HG02884 (cell line): ENCODE measurements around the gene ARHGEF11.

ENCODE experiments used
- ATAC-seq: cut with Tn5 transposase; IDR thresholded peaks from one replicate; pipeline ENCODE4 v1.9.1; 2021; ENCODE audit warnings: mild to moderate bottlenecking, moderate library complexity; ENCODE audit not compliant: unreplicated experiment

Gene ARHGEF11

DNA sequence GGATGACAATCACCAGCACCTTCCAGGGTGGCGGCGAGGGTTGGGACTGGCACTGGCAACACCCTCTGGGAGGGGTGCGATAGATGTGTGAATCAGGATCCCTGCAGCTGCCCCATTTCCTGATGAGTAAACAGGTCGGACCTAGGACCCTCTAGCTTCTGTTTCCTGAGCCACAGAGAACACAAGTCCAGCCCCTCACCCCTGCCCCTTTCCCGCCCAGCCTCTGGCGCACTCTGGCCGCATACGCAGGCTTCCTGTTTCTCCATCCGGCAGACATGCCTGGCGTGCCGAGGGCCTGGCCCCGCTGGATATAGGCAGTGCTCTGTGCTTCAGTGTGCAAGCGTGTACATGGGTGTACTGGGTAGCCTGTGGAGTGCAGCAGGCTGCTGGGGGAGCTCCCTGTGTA lies 147.4 kb downstream of the ARHGEF11 start:
- ATAC-seq: no peak

DNA sequence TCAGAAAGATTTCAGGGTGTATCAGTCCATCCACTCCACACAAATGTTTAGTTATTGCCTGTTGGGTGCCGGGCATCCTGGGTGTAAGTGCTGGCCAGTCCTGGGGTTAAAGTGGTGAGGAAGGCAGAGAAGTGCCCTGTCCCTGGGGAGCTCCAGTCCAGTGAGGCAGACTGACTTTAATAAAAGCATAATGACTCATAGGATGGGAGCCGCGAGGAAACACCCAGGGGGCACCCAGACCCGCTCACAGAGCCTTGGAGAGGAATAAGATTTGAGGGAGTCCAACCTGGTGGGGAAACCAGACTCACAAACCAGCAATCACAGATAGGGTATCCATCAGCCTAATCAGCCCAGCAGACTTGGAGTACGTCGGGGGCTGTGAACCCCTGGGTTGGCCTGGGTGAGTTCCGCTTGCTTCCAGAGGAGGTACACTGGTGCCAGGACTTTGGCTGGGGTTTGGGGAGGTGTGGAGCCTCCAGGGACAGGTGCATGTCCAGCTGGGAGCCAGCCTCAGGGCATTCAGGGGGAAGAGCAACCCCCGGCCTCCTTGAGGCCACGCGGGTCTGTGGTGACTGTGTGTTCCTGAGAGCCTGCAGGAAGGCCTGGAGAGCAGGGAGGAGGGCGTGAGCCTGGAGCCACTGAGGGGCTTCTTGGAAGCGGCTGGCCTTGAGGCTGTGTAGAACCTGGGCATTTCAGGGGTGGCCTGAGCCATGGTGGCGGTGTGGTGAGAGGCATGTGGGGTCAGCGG lies 148.3 kb downstream of the ARHGEF11 start:
- no peak for ATAC-seq

DNA sequence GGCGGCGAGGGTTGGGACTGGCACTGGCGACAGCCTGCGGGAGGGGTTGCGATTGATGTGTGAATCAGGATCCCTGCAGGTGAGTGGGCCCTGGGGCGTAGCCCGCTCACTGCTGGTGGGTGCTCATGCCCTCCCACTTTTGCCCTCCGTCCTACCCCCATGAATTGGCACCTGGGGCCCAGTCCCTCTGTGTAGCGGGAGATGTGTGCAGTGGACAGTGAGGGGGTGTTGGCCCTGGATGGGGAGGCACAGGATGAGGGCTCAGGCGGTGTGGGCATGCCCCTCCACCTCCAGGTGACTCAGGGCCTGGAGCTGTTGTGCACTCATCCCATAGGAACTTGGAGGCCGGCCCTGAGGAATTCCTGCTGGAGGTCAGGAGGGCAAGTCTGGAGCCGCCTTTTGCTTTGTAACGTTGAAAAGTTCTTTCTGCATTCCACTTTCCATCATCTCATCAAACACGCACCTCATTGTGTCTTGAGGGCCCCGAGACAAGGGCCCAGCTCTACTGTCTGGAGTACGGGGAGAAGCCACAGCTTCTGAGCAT lies 149.0 kb downstream of the ARHGEF11 start:
- no peak for ATAC-seq

DNA sequence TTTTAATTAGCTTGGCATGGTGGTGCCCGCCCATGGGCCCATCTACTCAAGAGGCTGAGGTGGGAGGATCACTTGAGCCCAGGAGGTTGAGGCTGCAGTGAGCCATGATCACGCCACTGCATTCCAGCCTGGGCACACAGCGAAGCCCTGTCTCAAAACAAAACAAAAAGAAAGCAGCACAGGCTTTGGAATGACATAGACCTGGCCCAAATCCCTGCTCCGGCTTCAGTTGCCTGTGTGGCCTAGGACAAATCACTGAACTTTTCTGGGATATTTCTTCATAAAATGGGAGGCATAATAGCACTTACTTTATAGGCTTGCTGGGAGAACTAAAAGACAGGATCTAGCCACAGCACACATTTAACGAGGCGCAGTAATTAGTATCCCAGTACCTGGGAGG lies 149.6 kb downstream of the ARHGEF11 start:
- ATAC-seq: no peak

DNA sequence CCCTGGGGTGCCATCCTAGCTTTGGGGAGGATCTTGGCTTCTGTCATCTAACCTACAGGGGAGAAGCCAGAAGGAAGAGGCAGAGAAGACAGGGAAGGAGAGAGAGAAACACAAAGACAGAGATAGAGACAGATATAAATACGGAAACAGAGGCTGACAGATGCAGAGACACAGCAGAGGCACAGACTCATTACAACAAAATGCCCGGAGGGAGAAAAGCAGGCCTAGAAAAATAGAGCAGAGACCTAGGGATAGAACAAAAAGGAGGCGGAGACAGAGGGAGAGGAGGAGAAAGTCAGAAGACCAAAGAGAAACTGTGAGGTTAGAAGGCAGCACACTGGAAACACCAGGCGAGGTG lies 150.1 kb downstream of the ARHGEF11 start:
- ATAC-seq: no peak

DNA sequence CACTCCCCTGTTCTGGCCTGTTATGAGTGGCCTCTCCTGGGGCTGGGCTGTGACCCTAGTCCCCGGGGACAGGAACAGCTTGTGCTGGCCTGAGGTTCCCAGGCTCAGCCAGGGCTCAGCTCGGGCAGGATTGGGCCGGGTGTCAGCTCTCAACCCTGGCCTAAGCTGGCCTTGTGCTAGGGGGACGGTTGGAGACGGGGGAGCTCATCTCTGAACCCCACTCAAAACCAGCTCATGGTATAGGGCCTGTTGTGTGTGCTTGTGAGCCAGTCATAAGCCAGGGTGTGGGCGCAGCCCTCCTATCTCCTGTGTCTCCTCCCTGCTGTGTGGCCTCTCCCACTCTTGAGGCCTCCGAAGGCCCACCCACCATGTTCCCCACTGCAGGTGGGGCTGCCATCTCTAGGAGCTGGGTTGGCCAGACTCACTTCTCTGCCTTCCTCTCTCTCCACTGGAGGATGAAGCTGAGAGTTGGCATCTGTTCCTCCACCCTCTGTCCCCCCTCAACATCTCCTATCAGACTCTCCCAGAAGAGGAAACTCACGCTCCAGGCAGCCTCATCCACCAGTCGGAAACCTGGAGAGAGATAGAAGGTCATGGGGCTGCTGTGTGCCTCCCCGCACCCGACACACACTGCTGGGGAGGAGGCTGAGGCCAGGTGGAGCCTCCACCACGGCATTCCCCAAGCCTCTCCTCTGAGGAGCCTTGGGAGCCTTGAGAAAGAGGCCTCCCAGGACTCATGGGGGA lies 150.7 kb downstream of the ARHGEF11 start:
- ATAC-seq: no peak

DNA sequence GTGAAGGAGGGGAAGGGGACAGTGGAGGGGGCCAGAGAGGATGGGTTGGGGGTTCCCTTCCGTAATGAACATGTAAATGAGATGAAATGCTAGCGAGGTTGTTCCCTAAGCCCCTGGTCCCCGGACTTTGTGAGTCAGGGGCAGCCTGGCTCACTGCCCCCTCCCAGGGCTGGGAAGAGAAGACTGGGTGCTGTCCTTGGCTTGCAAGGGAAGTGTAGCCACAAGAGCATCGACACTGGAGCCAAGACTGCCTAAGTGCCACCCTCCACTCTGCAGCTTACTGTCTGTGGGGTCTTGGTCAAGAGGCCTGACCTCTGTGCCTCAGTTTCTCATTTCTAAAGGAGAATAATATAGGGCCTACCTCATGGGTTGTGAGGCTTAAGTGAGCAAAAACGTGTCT lies 151.5 kb downstream of the ARHGEF11 start:
- ATAC-seq: no peak

DNA sequence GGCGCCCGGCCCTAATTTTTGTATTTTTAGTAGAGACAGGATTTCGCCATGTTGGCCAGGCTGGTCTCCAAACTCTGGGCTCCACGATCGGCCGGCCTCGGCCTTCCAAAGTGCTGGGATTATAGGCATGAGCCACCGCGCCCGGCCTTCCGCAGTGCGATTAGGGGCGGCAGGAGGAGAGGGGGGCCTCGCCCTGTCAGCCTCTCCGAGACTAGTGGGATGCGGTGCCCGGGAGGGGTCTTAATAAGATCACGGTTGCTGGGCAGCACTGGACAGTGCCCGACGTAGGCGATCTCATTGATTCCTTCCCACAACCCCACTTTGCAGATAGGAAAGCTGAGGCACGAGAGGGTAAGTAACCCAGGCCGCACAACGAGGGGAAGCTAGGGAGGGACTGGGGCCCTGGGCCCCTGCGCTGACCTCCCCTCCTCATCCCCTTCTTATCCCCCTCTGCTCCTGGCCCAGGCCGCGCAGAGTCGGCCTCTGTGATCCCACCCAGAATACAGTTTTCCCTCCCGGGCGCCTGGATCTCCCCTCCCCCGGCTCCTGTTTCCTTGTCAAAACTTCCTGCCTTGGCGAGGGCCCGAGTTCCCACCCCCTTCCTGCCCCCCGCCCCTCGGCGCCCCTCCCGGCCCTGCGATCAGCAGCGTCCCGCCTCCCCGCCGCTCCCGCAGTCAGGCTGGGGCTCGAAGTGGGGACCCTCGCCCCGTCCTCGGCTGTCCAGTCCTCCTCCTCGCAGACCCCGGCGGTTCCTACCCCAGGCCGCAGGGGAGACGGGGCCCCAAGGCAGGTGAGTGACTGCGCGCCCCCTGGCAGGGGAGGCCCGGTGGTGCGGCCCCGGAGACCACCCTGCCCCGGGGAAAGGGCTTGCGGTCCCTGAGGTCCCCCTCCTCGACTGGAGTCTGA lies 152.2 kb downstream of the ARHGEF11 start, which contains the start of gene PEAR1:
PEAR1 (plus strand) TSS at position 671 of the 906 bp plus-strand sequence. CDS start 10,209 bp downstream, outside the sequence.
- no peak for ATAC-seq

DNA sequence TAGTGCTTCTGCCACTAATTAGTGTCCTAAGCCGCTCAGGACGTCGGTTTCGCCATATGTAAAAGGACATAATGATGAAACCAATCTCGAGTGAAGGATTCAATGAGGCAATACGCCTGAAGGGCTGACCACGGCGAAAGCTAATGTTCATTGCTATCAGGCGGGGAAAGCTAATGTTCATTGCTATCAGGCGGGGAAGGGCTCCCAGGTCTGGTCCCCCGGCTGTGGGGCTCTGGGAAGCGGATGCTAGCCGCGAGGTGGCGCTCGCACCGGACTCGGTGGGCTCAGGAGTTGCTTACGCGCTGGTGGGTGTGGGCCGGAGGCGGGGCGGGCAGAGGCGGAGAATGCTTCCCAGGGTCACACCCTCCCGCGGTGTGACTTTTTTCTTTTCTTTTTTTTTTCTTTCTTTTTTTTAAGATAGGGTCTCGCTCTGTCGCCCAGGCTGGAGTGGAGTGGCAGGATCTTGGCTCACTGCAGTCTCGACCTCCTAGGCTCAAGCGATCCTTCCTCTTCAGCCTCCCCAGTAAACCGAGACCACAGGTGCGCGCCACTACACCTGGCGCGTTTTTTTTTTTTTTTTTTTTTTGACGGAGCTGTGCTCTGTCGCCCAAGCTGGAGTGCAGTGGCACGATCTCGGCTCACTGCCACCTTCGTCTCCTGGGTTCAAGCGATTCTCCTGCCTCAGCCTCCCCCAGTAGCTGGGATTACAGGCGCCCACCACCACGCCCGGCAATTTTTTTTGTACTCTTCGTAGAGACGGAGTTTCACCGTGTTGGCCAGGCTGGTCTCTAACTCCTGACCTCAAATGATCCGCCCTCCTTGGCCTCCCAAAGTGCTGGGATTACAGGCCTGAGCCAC lies 153.1 kb downstream of the ARHGEF11 start:
- no peak for ATAC-seq

DNA sequence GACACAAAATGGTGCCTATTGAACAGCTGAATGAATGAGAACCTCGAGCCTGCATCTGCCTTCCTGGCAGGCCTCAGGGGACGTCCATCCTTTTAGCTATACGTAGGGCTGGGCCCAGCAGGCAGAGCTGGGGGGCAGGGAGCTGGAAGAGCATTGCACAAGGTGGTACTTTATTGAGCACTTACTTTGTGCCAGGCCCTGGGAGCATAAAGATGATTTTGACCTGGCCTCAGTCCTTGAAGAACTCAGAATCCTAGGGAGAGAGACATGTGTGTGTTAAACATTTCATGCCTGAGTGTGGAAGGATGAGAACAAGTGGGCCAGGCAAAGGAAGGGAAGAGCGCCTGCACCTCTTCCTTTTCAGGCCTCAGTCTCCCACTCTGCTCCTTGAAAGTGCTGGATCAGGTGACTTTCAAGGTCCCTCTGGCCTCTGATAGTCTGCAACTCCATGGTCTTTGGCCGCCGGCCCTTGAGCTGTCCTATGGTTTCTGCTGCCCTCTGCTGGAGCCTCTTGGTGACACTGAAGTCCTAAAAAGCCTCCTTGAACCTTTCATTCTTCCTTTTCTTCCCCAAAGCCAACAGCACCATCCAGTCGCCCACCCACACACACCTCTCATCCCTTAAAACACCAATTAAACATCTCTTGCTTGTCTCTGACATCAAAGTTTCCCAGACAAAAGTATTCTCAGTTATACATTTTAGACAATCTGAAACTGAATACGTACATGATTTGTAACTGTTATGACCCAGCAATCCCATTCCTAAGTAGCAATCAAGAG lies 155.6 kb downstream of the ARHGEF11 start:
- no peak for ATAC-seq

DNA sequence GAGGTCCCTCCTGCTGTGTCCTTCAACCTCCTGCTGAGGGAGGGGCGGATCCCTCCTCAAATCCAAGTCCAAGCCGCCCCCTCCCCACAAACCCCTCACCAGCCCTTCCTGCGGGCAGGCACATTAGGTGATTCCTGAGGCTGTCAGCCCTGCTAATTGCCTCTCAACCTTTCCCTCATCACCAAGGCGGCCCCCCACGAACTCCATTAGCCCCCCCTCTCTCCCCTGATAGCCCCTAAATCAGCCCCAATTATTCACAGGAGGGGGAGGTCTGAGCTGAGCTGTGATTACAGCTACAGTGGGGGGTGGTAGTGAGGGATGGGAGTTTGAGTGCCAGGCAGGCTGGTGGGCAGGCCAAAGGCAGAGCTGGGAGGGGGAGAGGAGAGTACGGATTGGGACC lies 157.8 kb downstream of the ARHGEF11 start:
- no peak for ATAC-seq

DNA sequence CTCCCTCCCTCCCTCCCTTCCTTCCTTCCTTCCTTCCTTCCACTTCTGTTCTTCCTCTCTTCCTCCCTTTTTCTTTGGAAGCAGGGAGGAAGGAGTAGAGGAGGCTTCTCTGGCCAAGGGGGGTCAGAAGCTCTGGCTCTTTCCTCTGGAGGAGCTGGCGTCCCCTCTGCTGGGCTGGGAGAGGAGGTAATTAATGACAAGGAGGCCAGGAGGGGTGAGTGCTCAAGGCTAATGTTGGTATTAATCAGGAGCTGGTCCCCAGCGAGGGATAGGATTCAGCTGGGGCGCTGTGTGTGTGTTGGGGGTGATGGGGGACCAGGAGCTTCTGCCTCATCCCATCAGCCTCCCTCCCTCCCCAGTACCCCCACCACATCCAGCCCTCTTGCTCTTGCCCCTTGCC lies 158.2 kb downstream of the ARHGEF11 start:
- no peak for ATAC-seq

DNA sequence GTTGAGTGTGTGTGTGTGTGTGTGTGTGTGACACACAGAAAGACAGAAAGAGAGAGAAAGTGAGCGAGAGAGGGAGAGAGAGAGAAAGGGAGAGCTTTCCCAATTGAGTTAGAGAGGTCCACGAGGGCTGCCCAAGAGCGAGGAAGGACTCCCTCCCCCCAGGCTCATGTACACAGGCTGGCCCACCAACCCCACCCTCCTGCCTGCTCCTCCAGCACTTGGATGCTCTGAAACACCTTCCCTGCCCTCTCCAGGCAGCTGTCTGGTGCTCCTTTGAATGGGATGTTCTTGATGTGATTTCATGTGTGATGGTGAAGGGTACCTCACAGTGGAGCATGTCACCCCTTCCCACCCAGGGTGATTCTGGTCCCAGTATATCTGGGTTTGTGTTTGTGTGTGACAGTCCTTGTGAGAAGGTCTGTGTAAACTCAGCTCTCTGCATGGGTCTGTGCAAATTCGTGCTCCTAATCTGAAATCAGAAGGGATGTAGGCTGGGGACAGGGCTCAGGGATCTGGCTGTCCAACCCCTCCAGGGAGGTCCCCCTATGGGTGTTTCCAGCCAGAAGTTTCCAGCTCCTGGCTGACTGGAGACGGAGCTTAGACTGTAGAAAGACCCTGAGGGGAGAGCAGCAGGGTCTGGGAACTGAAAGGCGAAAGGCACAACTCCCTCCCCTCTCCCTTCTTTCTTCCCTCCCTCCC lies 158.8 kb downstream of the ARHGEF11 start:
- ATAC-seq: no peak

DNA sequence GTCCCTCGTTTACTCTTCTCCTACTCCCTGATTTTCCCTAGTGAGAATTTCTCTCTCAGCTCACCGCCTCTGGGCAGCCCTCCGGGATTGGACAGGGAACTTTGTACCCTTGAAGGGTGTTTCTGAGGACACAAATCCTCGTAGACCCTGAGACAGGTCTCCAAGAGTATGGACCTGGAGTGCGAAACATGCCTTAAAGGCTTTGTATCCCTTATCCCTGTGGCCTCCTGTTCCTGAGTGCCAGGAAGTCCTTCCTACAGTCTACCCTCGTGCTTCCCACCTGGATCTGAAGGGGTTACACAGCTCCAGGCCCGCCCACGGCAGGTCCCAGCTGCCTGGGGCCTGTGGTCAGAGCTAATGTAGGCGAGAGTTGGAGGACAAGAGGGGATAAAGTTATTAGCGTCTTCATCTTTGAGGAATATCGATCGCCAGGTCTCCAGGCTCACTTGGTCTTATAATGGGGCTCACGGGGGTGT lies 159.6 kb downstream of the ARHGEF11 start:
- ATAC-seq: no peak

DNA sequence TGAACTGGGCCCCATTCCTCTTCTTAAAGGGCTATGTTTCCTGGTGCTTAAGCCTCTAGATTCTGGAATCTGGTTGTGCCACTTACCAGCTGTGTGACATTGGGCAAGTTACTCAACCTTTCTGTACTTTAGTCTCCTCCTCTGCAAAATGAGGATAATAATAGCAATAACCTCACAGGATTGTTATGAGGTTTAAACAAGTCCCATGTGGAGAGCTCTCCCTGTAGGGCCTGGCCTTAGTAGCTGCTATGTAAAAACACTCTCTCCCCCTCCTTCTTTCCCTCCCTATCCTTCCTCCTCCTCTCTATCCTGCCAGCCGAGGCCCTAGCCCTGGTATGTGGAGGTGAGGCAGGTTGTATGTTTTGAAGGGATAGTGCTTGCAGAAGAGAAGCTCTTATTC lies 160.2 kb downstream of the ARHGEF11 start:
- no peak for ATAC-seq
